Measurements from ENCODE around the gene REX1BD. TPM values are rescaled to one million over a fixed set of nuclear protein-coding genes. Genes with fewer than 3 reads are reported as not detected.
A peak's percentile ranks its signal among the peaks of the same experiment; 100 is the strongest.
"Not testable (repeated sequence)": the region's sequence is repeated elsewhere in the genome, so short reads cannot be mapped to it uniquely, and the experiment has no call there.

The REX1BD gene
- total RNA-seq, 4 donors from 2014 or later, result 77.0 to 86.7 (median 82.6) TPM

DNA sequence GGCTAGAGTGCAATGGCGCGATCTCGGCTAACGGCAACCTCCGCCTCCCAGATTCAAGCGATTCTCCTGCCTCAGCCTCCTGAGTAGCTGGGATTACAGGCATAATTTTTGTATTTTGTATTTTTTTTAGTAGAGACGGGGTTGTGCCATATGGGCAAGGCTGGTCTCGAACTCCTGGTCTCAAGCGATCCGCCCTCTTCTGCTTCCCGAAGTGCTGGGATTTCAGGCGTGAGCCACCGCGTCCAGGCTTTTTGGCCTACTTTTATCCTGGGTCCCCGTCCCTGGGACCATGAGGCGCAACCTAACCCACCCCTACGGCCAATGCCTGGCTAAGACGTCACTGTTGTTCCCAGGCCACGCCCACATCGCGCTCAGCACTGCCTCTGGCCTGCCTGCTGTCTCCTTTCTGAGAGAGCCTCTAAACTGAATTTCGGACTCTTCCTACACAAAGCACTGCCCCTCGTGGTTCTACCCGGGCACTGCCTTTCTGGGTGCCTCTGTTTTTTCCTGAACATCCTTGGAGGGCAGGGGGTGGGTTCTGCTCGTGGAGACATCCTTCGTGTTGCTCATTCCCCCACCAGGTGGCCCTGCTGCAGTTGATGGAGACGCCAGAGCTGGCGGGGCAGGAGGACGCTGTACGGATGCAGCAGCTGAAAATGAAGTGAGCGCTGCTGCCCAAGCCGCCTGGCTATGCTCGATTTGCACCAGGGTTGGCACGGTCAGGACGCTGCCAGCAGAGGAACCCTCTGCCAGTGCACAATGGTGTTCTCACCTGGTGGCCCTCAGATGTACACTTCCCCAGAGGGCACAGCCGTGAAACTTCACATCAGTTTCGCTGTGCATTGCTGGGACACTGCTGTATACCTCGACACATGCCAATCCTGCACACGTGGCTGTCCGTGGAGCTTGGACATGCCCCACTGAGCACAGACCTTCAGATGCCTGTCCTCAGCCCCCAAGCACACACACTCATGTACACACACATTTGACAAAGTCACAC is 2.0 kb downstream of the REX1BD start:
- peak overlapping the region; percentile 87 for H3K4me3 ChIP-seq
- WGBS, result 74% methylated on average over 30 of the region's 40 CpGs
- no peaks in the 10 kb centered on the region for H3K27me3 ChIP-seq
- H3K9me3 ChIP-seq, result no peaks in the 10 kb centered on the region
- peak overlapping the region; percentile 31 for H3K27ac ChIP-seq
- H3K4me1 ChIP-seq, result peaks cover 58% of the 10 kb centered on the region
- TF ChIP-seq EP300 (IDR thresholded peaks at IDR 0.05) (no peak), POLR2A (IDR thresholded peaks at IDR 0.05) (no peak), POLR2AphosphoS5 (IDR thresholded peaks at IDR 0.05) (no peak)
- TF ChIP-seq, protein P1, sequence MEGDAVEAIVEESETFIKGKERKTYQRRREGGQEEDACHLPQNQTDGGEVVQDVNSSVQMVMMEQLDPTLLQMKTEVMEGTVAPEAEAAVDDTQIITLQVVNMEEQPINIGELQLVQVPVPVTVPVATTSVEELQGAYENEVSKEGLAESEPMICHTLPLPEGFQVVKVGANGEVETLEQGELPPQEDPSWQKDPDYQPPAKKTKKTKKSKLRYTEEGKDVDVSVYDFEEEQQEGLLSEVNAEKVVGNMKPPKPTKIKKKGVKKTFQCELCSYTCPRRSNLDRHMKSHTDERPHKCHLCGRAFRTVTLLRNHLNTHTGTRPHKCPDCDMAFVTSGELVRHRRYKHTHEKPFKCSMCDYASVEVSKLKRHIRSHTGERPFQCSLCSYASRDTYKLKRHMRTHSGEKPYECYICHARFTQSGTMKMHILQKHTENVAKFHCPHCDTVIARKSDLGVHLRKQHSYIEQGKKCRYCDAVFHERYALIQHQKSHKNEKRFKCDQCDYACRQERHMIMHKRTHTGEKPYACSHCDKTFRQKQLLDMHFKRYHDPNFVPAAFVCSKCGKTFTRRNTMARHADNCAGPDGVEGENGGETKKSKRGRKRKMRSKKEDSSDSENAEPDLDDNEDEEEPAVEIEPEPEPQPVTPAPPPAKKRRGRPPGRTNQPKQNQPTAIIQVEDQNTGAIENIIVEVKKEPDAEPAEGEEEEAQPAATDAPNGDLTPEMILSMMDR (IDR thresholded peaks at IDR 0.05), result no peak
- peaks cover 11% of the 10 kb centered on the region for H3K36me3 ChIP-seq
- no peak for DNase-seq (ENCODE audit: low spot score in 2 of 2)

GRCh38 chr19:18591735-18592385 is 3.3 kb downstream of the REX1BD start:
- peaks cover 11% of the 10 kb centered on the region for H3K36me3 ChIP-seq
- H3K9me3 ChIP-seq, result no peaks in the 10 kb centered on the region
- TF ChIP-seq POLR2A (IDR thresholded peaks at IDR 0.05) (no peak), EP300 (IDR thresholded peaks at IDR 0.05) (no peak), POLR2AphosphoS5 (IDR thresholded peaks at IDR 0.05) (no peak)
- TF ChIP-seq, protein P1 (IDR thresholded peaks at IDR 0.05), result no peak
- H3K27ac ChIP-seq, result no peak overlapping the region
- no peaks in the 10 kb centered on the region for H3K27me3 ChIP-seq
- WGBS, result 77% methylated on average over 10 of the region's 22 CpGs
- H3K4me3 ChIP-seq, result no peak overlapping the region
- peaks cover 58% of the 10 kb centered on the region for H3K4me1 ChIP-seq
- no peak for DNase-seq (ENCODE audit: low spot score in 2 of 2)

DNA sequence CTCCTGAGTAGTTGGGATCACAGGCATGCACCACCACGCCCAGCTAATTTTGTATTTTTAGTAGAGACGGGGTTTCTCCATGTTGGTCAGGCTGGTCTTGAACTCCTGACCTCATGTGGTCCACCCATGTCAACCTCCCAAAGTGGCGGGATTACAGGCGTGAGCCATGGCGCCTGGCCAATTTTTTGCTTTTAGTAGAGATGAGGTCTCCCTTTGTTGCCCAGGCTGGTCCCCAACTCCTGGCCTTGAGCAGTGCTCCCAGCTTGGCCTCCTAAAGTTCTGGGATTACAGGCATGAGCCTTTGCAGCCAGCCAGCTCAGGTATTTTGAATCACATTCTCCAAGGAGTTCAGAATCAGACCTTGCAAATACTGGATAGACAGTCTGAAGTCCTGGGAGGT is 4.1 kb downstream of the REX1BD start:
- Histone ChIP-seq H3K36me3 (peaks cover 11% of the 10 kb centered on the region), H3K4me1 (peaks cover 56% of the 10 kb centered on the region)
- H3K27me3 ChIP-seq; H3K27ac ChIP-seq; DNase-seq (ENCODE audit: low spot score in 2 of 2); H3K4me3 ChIP-seq; H3K9me3 ChIP-seq: not testable (repeated sequence)
- WGBS, result 65% methylated on average over 5 of the region's 5 CpGs

- peak overlapping the region; percentile 42 for H3K4me3 ChIP-seq
- 49% methylated on average over 19 of the region's 25 CpGs for WGBS
- no peak overlapping the region for H3K27ac ChIP-seq
Observed at GRCh38 chr19:18593367-18594095, 4.9 kb downstream of the REX1BD start.

More at GRCh38 chr19:18593367-18594095, 4.9 kb downstream of the REX1BD start:
- Histone ChIP-seq H3K27me3 (peaks cover 8% of the 10 kb centered on the region), H3K36me3 (peaks cover 11% of the 10 kb centered on the region), H3K9me3 (no peaks in the 10 kb centered on the region), H3K4me1 (peaks cover 48% of the 10 kb centered on the region)
- DNase-seq (ENCODE audit: low spot score in 2 of 2), result no peak
- TF ChIP-seq EP300 (IDR thresholded peaks at IDR 0.05) (no peak), POLR2AphosphoS5 (IDR thresholded peaks at IDR 0.05) (no peak), POLR2A (IDR thresholded peaks at IDR 0.05) (no peak)
- TF ChIP-seq, protein P1 (IDR thresholded peaks at IDR 0.05), result no peak

Measured in suprapubic skin (tissue), 4 donors.